HG03575 (cell line): Measurements from ENCODE around the gene SPTB.

Experiments
- ATAC-seq: cut with Tn5 transposase; IDR thresholded peaks from one replicate; pipeline ENCODE4 v1.9.1; 2021; ENCODE audit not compliant: unreplicated experiment, insufficient number of reproducible peaks, low FRiP score; ENCODE audit errors: extremely low read depth

SPTB gene

GRCh38 chr14:64762044-64763034, 117.4 kb downstream of the SPTB start:
- ATAC-seq: no peak

GRCh38 chr14:64761441-64762043, 118.2 kb downstream of the SPTB start:
- ATAC-seq: no peak

DNA sequence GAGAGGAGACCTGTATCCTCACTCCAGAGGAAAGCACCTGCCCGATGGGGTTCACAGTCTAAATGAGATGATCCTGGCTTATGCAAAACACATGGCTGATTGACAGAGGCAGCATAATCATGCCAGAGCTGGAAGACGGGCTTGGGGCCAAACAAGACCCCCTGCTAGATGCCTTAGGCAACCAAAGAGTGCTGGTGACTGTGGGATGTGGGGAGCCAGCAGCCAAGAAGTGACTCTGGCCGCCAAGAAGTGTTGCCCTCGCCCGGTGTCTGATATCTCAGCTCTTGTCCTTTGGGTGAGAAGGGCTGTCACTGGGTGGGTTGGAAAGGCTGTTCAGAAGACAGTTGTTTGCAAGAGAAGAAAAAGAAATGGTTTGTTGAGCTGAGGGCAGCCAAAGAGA, 118.8 kb downstream of the SPTB start:
- no peak for ATAC-seq

DNA sequence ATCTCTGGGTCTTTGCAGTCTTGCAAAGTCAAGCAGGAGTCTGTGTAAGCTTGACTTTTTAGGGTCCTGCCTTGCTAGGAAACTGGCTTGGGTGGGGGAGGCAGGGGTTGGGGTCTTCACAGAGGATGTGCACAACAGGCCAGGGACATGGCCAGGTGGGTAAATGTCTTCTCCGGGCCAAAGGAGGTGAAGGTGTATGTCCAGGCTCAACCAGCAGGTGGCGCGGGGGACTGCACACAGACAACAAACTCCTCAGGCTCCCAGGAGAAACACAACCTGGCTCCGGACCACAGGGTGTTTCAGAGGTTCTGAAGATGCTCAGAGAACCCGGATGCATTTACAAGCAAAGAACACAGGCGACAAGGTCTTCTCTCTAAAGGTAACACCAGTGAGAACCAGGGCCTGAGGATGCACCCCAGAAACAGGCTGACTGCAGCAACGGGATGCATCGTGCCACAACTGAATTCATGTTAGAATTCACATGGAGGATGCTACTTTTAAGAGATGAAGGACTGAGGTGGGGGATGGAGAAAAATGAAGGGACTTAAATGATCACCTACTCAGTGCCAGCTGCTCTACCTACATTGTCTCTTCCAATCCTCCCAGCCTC, 119.5 kb downstream of the SPTB start:
- ATAC-seq: no peak

DNA sequence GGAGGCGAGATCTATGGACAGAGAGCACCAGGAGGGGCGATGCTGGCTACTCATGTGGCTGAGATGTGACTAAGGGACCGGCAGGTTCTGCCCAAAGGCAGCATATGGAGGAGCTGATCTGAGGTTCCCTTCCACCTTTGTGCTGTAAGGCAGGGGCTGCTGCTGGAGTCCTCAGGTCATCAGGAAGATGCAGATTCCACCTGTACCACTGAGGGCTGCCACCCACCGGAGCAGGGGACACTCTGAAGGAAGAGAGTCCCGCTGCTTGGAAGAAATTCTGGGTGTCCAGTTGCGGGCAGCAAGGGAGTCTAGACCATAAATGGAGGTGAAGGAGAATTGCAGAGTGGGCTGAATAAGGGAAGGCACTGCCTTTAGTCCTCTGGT, 120.2 kb downstream of the SPTB start:
- no peak for ATAC-seq

GRCh38 chr14:64758691-64759554, 120.8 kb downstream of the SPTB start:
- ATAC-seq: no peak

GRCh38 chr14:64758025-64758521, 121.6 kb downstream of the SPTB start:
- ATAC-seq: no peak

DNA sequence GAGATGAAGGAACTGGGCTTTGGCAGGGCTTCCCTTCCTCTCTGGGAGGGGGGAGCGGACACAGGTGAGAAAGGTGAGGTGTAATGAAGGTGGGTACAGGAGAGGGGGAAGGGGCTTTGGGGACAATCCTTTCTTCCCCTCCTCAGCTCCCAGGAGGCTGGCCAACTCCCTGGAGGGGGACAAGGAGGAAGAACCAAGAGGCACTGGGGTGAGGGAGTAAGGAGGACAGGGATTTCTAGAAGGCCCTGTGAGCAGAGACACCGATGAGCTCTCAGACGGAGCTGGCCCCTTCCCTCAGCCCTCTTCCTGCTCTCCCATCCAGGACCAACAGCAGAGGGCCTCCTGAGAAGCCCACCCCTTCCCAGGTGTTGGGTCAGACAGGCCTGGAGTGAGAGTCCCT, 122.1 kb downstream of the SPTB start:
- no peak for ATAC-seq

GRCh38 chr14:64756712-64757111, 123.0 kb downstream of the SPTB start:
- no peak for ATAC-seq

DNA sequence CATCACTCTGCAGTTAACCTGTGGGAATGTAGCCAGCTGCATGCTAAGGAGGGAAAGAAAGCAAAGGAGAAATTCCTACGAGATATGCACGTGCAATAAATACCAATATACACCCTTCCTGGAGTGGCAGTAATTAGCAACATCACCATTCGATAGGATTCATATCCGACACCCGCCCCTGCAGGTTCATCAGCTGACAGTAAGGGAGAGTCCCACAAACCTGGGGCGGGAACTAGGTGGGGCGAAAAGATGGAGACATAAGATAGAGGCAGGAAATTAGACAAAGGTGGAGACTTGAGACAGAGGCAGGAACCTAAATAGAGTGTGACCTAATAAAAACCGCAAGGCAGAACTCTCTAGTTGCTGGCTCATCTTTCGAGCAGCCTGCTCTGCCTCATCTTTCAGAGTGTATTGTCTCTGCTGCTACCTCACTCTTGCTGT, 123.9 kb downstream of the SPTB start:
- no peak for ATAC-seq

- ATAC-seq: no peak
These were observed 125.0 kb downstream of the SPTB start for GRCh38 chr14:64754685-64755084.

GRCh38 chr14:64753999-64754398, 125.7 kb downstream of the SPTB start:
- ATAC-seq: no peak

GRCh38 chr14:64753374-64753773, 126.3 kb downstream of the SPTB start:
- no peak for ATAC-seq

DNA sequence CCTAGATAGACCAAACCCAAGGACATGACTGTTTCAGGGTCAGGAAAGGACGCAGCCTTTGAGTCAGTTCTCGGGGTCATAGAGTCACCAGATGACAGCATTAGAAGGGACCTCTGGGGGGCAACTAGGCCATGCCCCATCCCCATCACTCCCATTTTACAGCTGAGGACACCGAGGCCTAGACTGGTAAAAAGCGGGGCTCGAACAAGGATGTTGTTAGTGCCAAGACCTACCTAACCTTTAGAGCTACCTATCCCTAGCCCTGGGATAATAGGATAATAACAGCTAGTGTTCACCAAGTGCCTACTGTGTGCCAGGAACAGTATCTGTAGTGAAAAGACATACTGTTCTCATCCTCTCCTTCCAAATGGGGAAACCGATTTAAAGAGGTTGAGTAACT, 126.8 kb downstream of the SPTB start:
- no peak for ATAC-seq

GRCh38 chr14:64748995-64749714, 130.6 kb downstream of the SPTB start:
- ATAC-seq: no peak

DNA sequence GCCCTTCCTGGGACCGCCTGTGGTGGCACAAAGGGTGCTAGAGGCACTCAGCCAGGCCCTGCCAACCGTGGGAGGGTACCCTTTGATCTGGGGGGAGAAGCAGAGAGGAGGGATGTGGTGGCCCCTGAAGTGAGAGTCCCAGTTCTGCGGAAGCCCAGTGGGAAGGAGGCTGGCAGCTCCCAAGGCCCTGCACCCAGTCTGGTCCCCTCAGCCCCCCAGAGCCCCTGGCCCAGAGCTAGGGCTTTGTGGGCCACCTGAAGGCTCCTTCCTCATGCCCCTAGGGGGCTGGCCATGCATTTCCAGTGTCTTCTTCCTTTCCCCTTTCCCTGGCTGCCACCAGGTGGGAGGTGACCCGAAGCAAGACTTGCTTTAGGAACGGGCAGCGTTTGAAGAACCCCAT, 131.2 kb downstream of the SPTB start:
- no peak for ATAC-seq

- ATAC-seq: no peak
These were observed 132.4 kb downstream of the SPTB start for GRCh38 chr14:64747327-64747726.
